ENCODE results near the gene PPP2R3A.

- TF ChIP-seq GATA2 (IDR thresholded peaks at IDR 0.05; ENCODE audit: low read depth, low read length): no peak
- no peak for TF ChIP-seq GATA3 (IDR thresholded peaks at IDR 0.05; ENCODE audit: low read depth, low read length)
Observed at GRCh38 chr3:136136454-136136853, 170.9 kb downstream of the PPP2R3A start.
